Measurements from ENCODE around the gene AMN1.

DNA sequence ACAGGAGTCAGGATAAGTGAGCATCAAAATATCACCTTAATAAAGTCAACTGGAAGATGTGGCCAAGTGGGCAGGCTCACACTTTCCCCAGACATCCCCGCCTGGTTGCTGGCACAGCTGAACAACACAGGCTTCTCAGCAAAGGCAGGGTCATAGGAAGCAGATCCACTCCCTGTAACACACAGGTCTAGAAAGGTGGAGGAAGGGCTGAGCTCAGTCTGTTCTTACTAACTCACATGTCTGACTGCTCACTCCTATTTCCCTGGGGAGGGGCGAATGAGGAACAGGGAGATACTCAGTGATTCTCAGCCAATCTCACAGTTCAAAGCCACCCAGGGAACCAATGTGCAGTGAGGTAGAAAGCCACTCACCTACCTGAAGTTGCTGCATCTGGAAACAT lies 45.0 kb upstream of the AMN1 start:
- TF ChIP-seq, protein P1, sequence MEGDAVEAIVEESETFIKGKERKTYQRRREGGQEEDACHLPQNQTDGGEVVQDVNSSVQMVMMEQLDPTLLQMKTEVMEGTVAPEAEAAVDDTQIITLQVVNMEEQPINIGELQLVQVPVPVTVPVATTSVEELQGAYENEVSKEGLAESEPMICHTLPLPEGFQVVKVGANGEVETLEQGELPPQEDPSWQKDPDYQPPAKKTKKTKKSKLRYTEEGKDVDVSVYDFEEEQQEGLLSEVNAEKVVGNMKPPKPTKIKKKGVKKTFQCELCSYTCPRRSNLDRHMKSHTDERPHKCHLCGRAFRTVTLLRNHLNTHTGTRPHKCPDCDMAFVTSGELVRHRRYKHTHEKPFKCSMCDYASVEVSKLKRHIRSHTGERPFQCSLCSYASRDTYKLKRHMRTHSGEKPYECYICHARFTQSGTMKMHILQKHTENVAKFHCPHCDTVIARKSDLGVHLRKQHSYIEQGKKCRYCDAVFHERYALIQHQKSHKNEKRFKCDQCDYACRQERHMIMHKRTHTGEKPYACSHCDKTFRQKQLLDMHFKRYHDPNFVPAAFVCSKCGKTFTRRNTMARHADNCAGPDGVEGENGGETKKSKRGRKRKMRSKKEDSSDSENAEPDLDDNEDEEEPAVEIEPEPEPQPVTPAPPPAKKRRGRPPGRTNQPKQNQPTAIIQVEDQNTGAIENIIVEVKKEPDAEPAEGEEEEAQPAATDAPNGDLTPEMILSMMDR (IDR thresholded peaks at IDR 0.05; ENCODE audit: insufficient read depth, low read depth, low read length), result no peak
- no peak for TF ChIP-seq EZH2 (IDR thresholded peaks at IDR 0.05; ENCODE audit: insufficient read depth, low read length)
